Measurements from ENCODE around the gene DDX1.

DDX1 gene

GRCh38 chr2:15565392-15565791 lies 26.3 kb upstream of the DDX1 start:
- no peak overlapping the region for H3K4me3 ChIP-seq (ENCODE audit: low read length)
- no peaks in the 10 kb centered on the region for H3K27me3 ChIP-seq (ENCODE audit: insufficient read depth, low read length)
- H3K27ac ChIP-seq (ENCODE audit: low read length), result no peak overlapping the region
- H3K9ac ChIP-seq (ENCODE audit: low read depth, low read length), result no peak overlapping the region
- no peaks in the 10 kb centered on the region for H3K36me3 ChIP-seq (ENCODE audit: insufficient read depth, low read depth, low read length)
- H3K9me3 ChIP-seq (ENCODE audit: insufficient read depth, low read depth, low read length), result no peaks in the 10 kb centered on the region
- peaks cover 4% of the 10 kb centered on the region; the same call in 1 of the 2 replicates for H3K4me1 ChIP-seq (ENCODE audit: insufficient read depth, low read length)

- Histone ChIP-seq H3K4me1 (ENCODE audit: insufficient read depth, low read length) (peaks cover 4% of the 10 kb centered on the region; the same call in 1 of the 2 replicates), H3K36me3 (ENCODE audit: insufficient read depth, low read depth, low read length) (no peaks in the 10 kb centered on the region), H3K9me3 (ENCODE audit: insufficient read depth, low read depth, low read length) (no peaks in the 10 kb centered on the region), H3K9ac (ENCODE audit: low read depth, low read length) (no peak overlapping the region), H3K27ac (ENCODE audit: low read length) (no peak overlapping the region), H3K4me3 (ENCODE audit: low read length) (no peak overlapping the region), H3K27me3 (ENCODE audit: insufficient read depth, low read length) (no peaks in the 10 kb centered on the region)
These were observed 25.5 kb upstream of the DDX1 start for GRCh38 chr2:15565994-15566671.

GRCh38 chr2:15566912-15567311 lies 24.8 kb upstream of the DDX1 start:
- Histone ChIP-seq H3K9ac (ENCODE audit: low read depth, low read length) (no peak overlapping the region), H3K27me3 (ENCODE audit: insufficient read depth, low read length) (no peaks in the 10 kb centered on the region), H3K27ac (ENCODE audit: low read length) (no peak overlapping the region), H3K9me3 (ENCODE audit: insufficient read depth, low read depth, low read length) (no peaks in the 10 kb centered on the region), H3K4me1 (ENCODE audit: insufficient read depth, low read length) (peaks cover 4% of the 10 kb centered on the region; the same call in 1 of the 2 replicates), H3K4me3 (ENCODE audit: low read length) (no peak overlapping the region), H3K36me3 (ENCODE audit: insufficient read depth, low read depth, low read length) (no peaks in the 10 kb centered on the region)

- no peak overlapping the region for H3K9ac ChIP-seq (ENCODE audit: low read depth, low read length)
These were observed 22.8 kb upstream of the DDX1 start for GRCh38 chr2:15568874-15569273.

GRCh38 chr2:15570104-15570503 lies 21.6 kb upstream of the DDX1 start:
- Histone ChIP-seq H3K27me3 (ENCODE audit: insufficient read depth, low read length) (no peaks in the 10 kb centered on the region), H3K36me3 (ENCODE audit: insufficient read depth, low read depth, low read length) (no peaks in the 10 kb centered on the region), H3K27ac (ENCODE audit: low read length) (no peak overlapping the region), H3K4me1 (ENCODE audit: insufficient read depth, low read length) (no peaks in the 10 kb centered on the region), H3K4me3 (ENCODE audit: low read length) (no peak overlapping the region), H3K9me3 (ENCODE audit: insufficient read depth, low read depth, low read length) (no peaks in the 10 kb centered on the region), H3K9ac (ENCODE audit: low read depth, low read length) (no peak overlapping the region)

More at GRCh38 chr2:15568874-15569273, 22.8 kb upstream of the DDX1 start:
- no peaks in the 10 kb centered on the region for H3K9me3 ChIP-seq (ENCODE audit: insufficient read depth, low read depth, low read length)
- H3K4me3 ChIP-seq (ENCODE audit: low read length), result no peak overlapping the region
- no peaks in the 10 kb centered on the region for H3K4me1 ChIP-seq (ENCODE audit: insufficient read depth, low read length)
- no peaks in the 10 kb centered on the region for H3K27me3 ChIP-seq (ENCODE audit: insufficient read depth, low read length)
- no peak overlapping the region for H3K27ac ChIP-seq (ENCODE audit: low read length)
- no peaks in the 10 kb centered on the region for H3K36me3 ChIP-seq (ENCODE audit: insufficient read depth, low read depth, low read length)

GRCh38 chr2:15571729-15572128 lies 19.9 kb upstream of the DDX1 start:
- Histone ChIP-seq H3K4me3 (ENCODE audit: low read length) (no peak overlapping the region), H3K4me1 (ENCODE audit: insufficient read depth, low read length) (no peaks in the 10 kb centered on the region), H3K9ac (ENCODE audit: low read depth, low read length) (no peak overlapping the region), H3K9me3 (ENCODE audit: insufficient read depth, low read depth, low read length) (no peaks in the 10 kb centered on the region), H3K27me3 (ENCODE audit: insufficient read depth, low read length) (no peaks in the 10 kb centered on the region), H3K36me3 (ENCODE audit: insufficient read depth, low read depth, low read length) (no peaks in the 10 kb centered on the region), H3K27ac (ENCODE audit: low read length) (no peak overlapping the region)

GRCh38 chr2:15577071-15577735 lies 14.5 kb upstream of the DDX1 start:
- Histone ChIP-seq H3K27me3 (ENCODE audit: insufficient read depth, low read length) (no peaks in the 10 kb centered on the region), H3K9me3 (ENCODE audit: insufficient read depth, low read depth, low read length) (no peaks in the 10 kb centered on the region), H3K36me3 (ENCODE audit: insufficient read depth, low read depth, low read length) (no peaks in the 10 kb centered on the region), H3K4me3 (ENCODE audit: low read length) (no peak overlapping the region), H3K4me1 (ENCODE audit: insufficient read depth, low read length) (no peaks in the 10 kb centered on the region; the same call in 1 of the 2 replicates), H3K9ac (ENCODE audit: low read depth, low read length) (no peak overlapping the region), H3K27ac (ENCODE audit: low read length) (no peak overlapping the region)

- H3K9ac ChIP-seq (ENCODE audit: low read depth, low read length), result no peak overlapping the region
- no peak overlapping the region for H3K4me3 ChIP-seq (ENCODE audit: low read length)
- no peaks in the 10 kb centered on the region; the same call in 1 of the 2 replicates for H3K4me1 ChIP-seq (ENCODE audit: insufficient read depth, low read length)
- no peaks in the 10 kb centered on the region for H3K36me3 ChIP-seq (ENCODE audit: insufficient read depth, low read depth, low read length)
- H3K27ac ChIP-seq (ENCODE audit: low read length), result no peak overlapping the region
- H3K9me3 ChIP-seq (ENCODE audit: insufficient read depth, low read depth, low read length), result no peaks in the 10 kb centered on the region
- no peaks in the 10 kb centered on the region for H3K27me3 ChIP-seq (ENCODE audit: insufficient read depth, low read length)
These were observed 12.0 kb upstream of the DDX1 start for GRCh38 chr2:15579641-15580040.

GRCh38 chr2:15580451-15580850 lies 11.2 kb upstream of the DDX1 start:
- no peaks in the 10 kb centered on the region; the same call in 1 of the 2 replicates for H3K4me1 ChIP-seq (ENCODE audit: insufficient read depth, low read length)
- no peak overlapping the region for H3K27ac ChIP-seq (ENCODE audit: low read length)
- no peak overlapping the region for H3K9ac ChIP-seq (ENCODE audit: low read depth, low read length)
- H3K27me3 ChIP-seq (ENCODE audit: insufficient read depth, low read length), result no peaks in the 10 kb centered on the region
- no peaks in the 10 kb centered on the region for H3K9me3 ChIP-seq (ENCODE audit: insufficient read depth, low read depth, low read length)
- no peak overlapping the region for H3K4me3 ChIP-seq (ENCODE audit: low read length)
- H3K36me3 ChIP-seq (ENCODE audit: insufficient read depth, low read depth, low read length), result no peaks in the 10 kb centered on the region

GRCh38 chr2:15582710-15583357 lies 8.8 kb upstream of the DDX1 start:
- Histone ChIP-seq H3K36me3 (ENCODE audit: insufficient read depth, low read depth, low read length) (no peaks in the 10 kb centered on the region), H3K4me1 (ENCODE audit: insufficient read depth, low read length) (no peaks in the 10 kb centered on the region)

GRCh38 chr2:15583826-15584225 lies 7.8 kb upstream of the DDX1 start:
- H3K9ac ChIP-seq (ENCODE audit: low read depth, low read length), result no peak overlapping the region
- H3K4me1 ChIP-seq (ENCODE audit: insufficient read depth, low read length), result no peaks in the 10 kb centered on the region
- no peaks in the 10 kb centered on the region for H3K27me3 ChIP-seq (ENCODE audit: insufficient read depth, low read length)
- no peak overlapping the region for H3K27ac ChIP-seq (ENCODE audit: low read length)
- no peak overlapping the region for H3K4me3 ChIP-seq (ENCODE audit: low read length)
- H3K9me3 ChIP-seq (ENCODE audit: insufficient read depth, low read depth, low read length), result no peaks in the 10 kb centered on the region
- H3K36me3 ChIP-seq (ENCODE audit: insufficient read depth, low read depth, low read length), result no peaks in the 10 kb centered on the region

More at GRCh38 chr2:15582710-15583357, 8.8 kb upstream of the DDX1 start:
- Histone ChIP-seq H3K4me3 (ENCODE audit: low read length) (no peak overlapping the region), H3K27ac (ENCODE audit: low read length) (no peak overlapping the region), H3K27me3 (ENCODE audit: insufficient read depth, low read length) (no peaks in the 10 kb centered on the region), H3K9me3 (ENCODE audit: insufficient read depth, low read depth, low read length) (no peaks in the 10 kb centered on the region), H3K9ac (ENCODE audit: low read depth, low read length) (no peak overlapping the region)

- H3K9ac ChIP-seq (ENCODE audit: low read depth, low read length), result no peak overlapping the region
- no peak overlapping the region for H3K4me3 ChIP-seq (ENCODE audit: low read length)
- no peaks in the 10 kb centered on the region for H3K9me3 ChIP-seq (ENCODE audit: insufficient read depth, low read depth, low read length)
- H3K27ac ChIP-seq (ENCODE audit: low read length), result no peak overlapping the region
- no peaks in the 10 kb centered on the region for H3K27me3 ChIP-seq (ENCODE audit: insufficient read depth, low read length)
- no peaks in the 10 kb centered on the region for H3K36me3 ChIP-seq (ENCODE audit: insufficient read depth, low read depth, low read length)
- H3K4me1 ChIP-seq (ENCODE audit: insufficient read depth, low read length), result no peaks in the 10 kb centered on the region
These were observed 7.4 kb upstream of the DDX1 start for GRCh38 chr2:15584316-15584715.

Measured in iPS-20b (cell line).